IMR-90 (cell line): ENCODE data around the gene CAP2.
A peak's percentile ranks its signal among the peaks of the same experiment; 100 is the strongest.

Experiments used
- BHLHE40 ChIP-seq: fragments of 150-350 bp; IDR thresholded peaks from 2 replicates; pipeline ENCODE4 v1.6.1; 2016; ENCODE audit warnings: mild to moderate bottlenecking, low read depth, low read length
- CEBPB ChIP-seq: IDR thresholded peaks from 2 replicates; pipeline ENCODE4 v1.6.1; 2012; ENCODE audit warnings: low read depth, low read length, improper control_type of control experiment
- CHD1 ChIP-seq: IDR thresholded peaks from 2 replicates; pipeline ENCODE4 v1.6.1; 2012; ENCODE audit warnings: low read depth, low read length, improper control_type of control experiment
- MAZ ChIP-seq: IDR thresholded peaks from 2 replicates; pipeline ENCODE4 v1.6.1; 2012; ENCODE audit warnings: low read depth, mild to moderate bottlenecking, low read length, improper control_type of control experiment, moderate library complexity, borderline replicate concordance
- MXI1 ChIP-seq: IDR thresholded peaks from 2 replicates; pipeline ENCODE4 v1.6.1; 2012; ENCODE audit warnings: low read depth, mild to moderate bottlenecking, low read length, moderate library complexity, borderline replicate concordance
- POLR2A ChIP-seq: IDR thresholded peaks from 2 replicates; pipeline ENCODE4 v1.6.1; 2012; ENCODE audit warnings: mild to moderate bottlenecking, low read depth, low read length
- RAD21 ChIP-seq: IDR thresholded peaks from 2 replicates; pipeline ENCODE4 v1.6.1; 2012; ENCODE audit warnings: low read length, improper control_type of control experiment
- RFX5 ChIP-seq: IDR thresholded peaks from 2 replicates; pipeline ENCODE4 v1.8.0; 2012; ENCODE audit warnings: low read depth, mild to moderate bottlenecking, low read length, moderate library complexity
- SMC3 ChIP-seq: fragments of 150-350 bp; IDR thresholded peaks from 2 replicates; pipeline ENCODE4 v1.6.1; 2016; ENCODE audit warnings: low read depth, mild to moderate bottlenecking, antibody characterized with exemption, low read length, moderate library complexity
- TF ChIP-seq, protein P1 (sequence below): conservative IDR thresholded peaks from 2 replicates; pipeline ENCODE4 v1.5.1; 2012; ENCODE audit warnings: mild to moderate bottlenecking, low read depth, low read length, improper control_type of control experiment
- TF ChIP-seq, protein P2 (sequence below): fragments of 150-350 bp; IDR thresholded peaks from 2 replicates; pipeline ENCODE4 v1.6.1; 2016; ENCODE audit warnings: low read depth, mild to moderate bottlenecking, low read length, moderate library complexity, borderline replicate concordance

GRCh38 chr6:17585766-17586490 lies 192.5 kb downstream of the CAP2 start:
- TF ChIP-seq, protein P1, sequence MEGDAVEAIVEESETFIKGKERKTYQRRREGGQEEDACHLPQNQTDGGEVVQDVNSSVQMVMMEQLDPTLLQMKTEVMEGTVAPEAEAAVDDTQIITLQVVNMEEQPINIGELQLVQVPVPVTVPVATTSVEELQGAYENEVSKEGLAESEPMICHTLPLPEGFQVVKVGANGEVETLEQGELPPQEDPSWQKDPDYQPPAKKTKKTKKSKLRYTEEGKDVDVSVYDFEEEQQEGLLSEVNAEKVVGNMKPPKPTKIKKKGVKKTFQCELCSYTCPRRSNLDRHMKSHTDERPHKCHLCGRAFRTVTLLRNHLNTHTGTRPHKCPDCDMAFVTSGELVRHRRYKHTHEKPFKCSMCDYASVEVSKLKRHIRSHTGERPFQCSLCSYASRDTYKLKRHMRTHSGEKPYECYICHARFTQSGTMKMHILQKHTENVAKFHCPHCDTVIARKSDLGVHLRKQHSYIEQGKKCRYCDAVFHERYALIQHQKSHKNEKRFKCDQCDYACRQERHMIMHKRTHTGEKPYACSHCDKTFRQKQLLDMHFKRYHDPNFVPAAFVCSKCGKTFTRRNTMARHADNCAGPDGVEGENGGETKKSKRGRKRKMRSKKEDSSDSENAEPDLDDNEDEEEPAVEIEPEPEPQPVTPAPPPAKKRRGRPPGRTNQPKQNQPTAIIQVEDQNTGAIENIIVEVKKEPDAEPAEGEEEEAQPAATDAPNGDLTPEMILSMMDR, result 0 out of 2 replicates have a peak, but pooled peaks have one; percentile 3
- no peak for TF ChIP-seq CHD1
- no peak for TF ChIP-seq RAD21
- no peak for TF ChIP-seq POLR2A
- no peak for TF ChIP-seq BHLHE40
- TF ChIP-seq SMC3, result no peak
- TF ChIP-seq MAZ, result no peak
- TF ChIP-seq CEBPB, result no peak
- TF ChIP-seq RFX5, result no peak
- TF ChIP-seq MXI1, result no peak
- TF ChIP-seq, protein P2, sequence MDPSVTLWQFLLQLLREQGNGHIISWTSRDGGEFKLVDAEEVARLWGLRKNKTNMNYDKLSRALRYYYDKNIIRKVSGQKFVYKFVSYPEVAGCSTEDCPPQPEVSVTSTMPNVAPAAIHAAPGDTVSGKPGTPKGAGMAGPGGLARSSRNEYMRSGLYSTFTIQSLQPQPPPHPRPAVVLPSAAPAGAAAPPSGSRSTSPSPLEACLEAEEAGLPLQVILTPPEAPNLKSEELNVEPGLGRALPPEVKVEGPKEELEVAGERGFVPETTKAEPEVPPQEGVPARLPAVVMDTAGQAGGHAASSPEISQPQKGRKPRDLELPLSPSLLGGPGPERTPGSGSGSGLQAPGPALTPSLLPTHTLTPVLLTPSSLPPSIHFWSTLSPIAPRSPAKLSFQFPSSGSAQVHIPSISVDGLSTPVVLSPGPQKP, result no peak
